ENCODE results near the gene ZKSCAN7. TPM values are rescaled to one million over a fixed set of nuclear protein-coding genes. Genes with fewer than 3 reads are reported as not detected.

The ZKSCAN7 gene
- total RNA-seq, 2 experiments from 2014 or later = 0.20 to 0.49 TPM

GRCh38 chr3:44612678-44613077 lies 57.7 kb downstream of the ZKSCAN7 start:
- Mint-ChIP-seq H3K27me3 (peaks cover 4% of the 10 kb centered on the region), H3K4me3 (no peak overlapping the region), H3K4me1 (ENCODE audit: low read depth) (no peaks in the 10 kb centered on the region), H3K27ac (no peak overlapping the region), H3K9me3 (peaks cover 4% of the 10 kb centered on the region), H3K36me3 (ENCODE audit: low read depth) (no peaks in the 10 kb centered on the region)
- ATAC-seq (ENCODE audit: poor library complexity) (no peak), DNase-seq (no peak)
- TF ChIP-seq, protein P1, sequence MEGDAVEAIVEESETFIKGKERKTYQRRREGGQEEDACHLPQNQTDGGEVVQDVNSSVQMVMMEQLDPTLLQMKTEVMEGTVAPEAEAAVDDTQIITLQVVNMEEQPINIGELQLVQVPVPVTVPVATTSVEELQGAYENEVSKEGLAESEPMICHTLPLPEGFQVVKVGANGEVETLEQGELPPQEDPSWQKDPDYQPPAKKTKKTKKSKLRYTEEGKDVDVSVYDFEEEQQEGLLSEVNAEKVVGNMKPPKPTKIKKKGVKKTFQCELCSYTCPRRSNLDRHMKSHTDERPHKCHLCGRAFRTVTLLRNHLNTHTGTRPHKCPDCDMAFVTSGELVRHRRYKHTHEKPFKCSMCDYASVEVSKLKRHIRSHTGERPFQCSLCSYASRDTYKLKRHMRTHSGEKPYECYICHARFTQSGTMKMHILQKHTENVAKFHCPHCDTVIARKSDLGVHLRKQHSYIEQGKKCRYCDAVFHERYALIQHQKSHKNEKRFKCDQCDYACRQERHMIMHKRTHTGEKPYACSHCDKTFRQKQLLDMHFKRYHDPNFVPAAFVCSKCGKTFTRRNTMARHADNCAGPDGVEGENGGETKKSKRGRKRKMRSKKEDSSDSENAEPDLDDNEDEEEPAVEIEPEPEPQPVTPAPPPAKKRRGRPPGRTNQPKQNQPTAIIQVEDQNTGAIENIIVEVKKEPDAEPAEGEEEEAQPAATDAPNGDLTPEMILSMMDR (IDR thresholded peaks at IDR 0.05) = no peak
- intact Hi-C loops (cut with DNase I, micrococcal nuclease) = no loop called here
- Histone ChIP-seq H3K9me3 (ENCODE audit: control insufficient read depth in 1 of 2, insufficient read depth in 1 of 2, low read length in 2 of 2) (peaks cover 0 to 2% of the 10 kb centered on the region in 2 experiments), H3K4me3 (ENCODE audit: low read length) (no peak overlapping the region), H3K36me3 (ENCODE audit: insufficient read depth, low read length) (no peaks in the 10 kb centered on the region), H3K27me3 (ENCODE audit: control insufficient read depth in 1 of 2, insufficient read depth in 2 of 2, low read length in 2 of 2) (no peaks in the 10 kb centered on the region), H3K4me1 (ENCODE audit: insufficient read depth, low read length) (no peaks in the 10 kb centered on the region), H3K27ac (ENCODE audit: low read depth in 1 of 2, low read length in 2 of 2) (no peak overlapping the region)
- POLR2A ChIA-PET = interaction anchor here (0.7 kb wide), 1 partner anchor 111 kb away, joined by 3 read pairs; no protein-coding TSS in a partner anchor
- CTCF ChIA-PET = no interaction called here

Other genes with a start within 250 kb of the ZKSCAN7 start
- 1 to 10 TPM; 2.9 to 4.2 TPM for gene TCAIM, start 216.4 kb upstream of the ZKSCAN7 start, total RNA-seq
- 1 to 10 TPM; 6.1 to 6.6 TPM for gene ZNF445, start 77.5 kb upstream of the ZKSCAN7 start, total RNA-seq
- gene ZNF660, start 29.8 kb downstream of the ZKSCAN7 start, total RNA-seq = under 1 TPM; 0.03 to 0.05 TPM
- 1 to 10 TPM; 3.2 to 3.5 TPM for gene ZNF197, start 69.8 kb downstream of the ZKSCAN7 start, total RNA-seq
- gene ZNF35, start 93.5 kb downstream of the ZKSCAN7 start, total RNA-seq = under 1 TPM; 0.52 to 0.59 TPM
- gene ZNF502, start 157.5 kb downstream of the ZKSCAN7 start, total RNA-seq = 1 to 10 TPM; 1.9 to 2.7 TPM
- gene ZNF501, start 174.4 kb downstream of the ZKSCAN7 start, total RNA-seq = under 1 TPM; 0.22 to 0.47 TPM
- 10 to 100 TPM; 24.4 to 31.7 TPM for gene KIAA1143, start 206.4 kb downstream of the ZKSCAN7 start, total RNA-seq
- gene KIF15, start 206.6 kb downstream of the ZKSCAN7 start, total RNA-seq = under 1 TPM; 0.08 to 0.11 TPM